ENCODE data around the gene RAX2.
"Not testable (repeated sequence)": the region's sequence is repeated elsewhere in the genome, so short reads cannot be mapped to it uniquely, and the experiment has no call there.

RAX2 gene

DNA sequence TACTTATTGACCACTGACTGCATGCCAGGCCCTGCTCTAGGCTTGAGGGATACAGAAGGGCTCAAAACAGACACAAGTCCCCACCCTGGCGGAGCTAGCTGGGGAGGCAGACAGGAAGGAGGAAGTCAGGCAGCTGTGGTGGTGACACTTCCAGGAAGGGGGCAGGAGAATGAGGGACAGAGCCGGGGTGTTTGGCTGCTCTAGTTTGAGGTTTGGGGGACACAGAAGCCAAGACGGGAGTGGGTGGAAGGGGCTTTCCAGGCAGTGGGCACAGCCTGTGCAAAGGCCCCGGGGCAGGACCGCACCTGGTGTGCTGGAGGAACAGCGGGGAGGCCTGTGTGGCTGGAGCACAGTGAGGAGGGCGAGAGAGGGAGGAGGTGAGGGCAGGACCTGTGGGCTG, 5.5 kb downstream of the RAX2 start:
- TF ChIP-seq, protein P1, sequence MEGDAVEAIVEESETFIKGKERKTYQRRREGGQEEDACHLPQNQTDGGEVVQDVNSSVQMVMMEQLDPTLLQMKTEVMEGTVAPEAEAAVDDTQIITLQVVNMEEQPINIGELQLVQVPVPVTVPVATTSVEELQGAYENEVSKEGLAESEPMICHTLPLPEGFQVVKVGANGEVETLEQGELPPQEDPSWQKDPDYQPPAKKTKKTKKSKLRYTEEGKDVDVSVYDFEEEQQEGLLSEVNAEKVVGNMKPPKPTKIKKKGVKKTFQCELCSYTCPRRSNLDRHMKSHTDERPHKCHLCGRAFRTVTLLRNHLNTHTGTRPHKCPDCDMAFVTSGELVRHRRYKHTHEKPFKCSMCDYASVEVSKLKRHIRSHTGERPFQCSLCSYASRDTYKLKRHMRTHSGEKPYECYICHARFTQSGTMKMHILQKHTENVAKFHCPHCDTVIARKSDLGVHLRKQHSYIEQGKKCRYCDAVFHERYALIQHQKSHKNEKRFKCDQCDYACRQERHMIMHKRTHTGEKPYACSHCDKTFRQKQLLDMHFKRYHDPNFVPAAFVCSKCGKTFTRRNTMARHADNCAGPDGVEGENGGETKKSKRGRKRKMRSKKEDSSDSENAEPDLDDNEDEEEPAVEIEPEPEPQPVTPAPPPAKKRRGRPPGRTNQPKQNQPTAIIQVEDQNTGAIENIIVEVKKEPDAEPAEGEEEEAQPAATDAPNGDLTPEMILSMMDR (IDR thresholded peaks at IDR 0.05; ENCODE audit: insufficient read depth, missing control alignments) = no peak
- FAIRE-seq (no peak), DNase-seq (ENCODE audit: insufficient read length, low spot score) (no peak)

- FAIRE-seq; DNase-seq (ENCODE audit: insufficient read length, low spot score): not testable (repeated sequence)
Observed at GRCh38 chr19:3765757-3766156, 6.3 kb downstream of the RAX2 start.

GRCh38 chr19:3765121-3765520, 6.9 kb downstream of the RAX2 start:
- DNase-seq (ENCODE audit: insufficient read length, low spot score) = no peak

GRCh38 chr19:3762501-3763459, 9.2 kb downstream of the RAX2 start, which contains the start of gene MRPL54:
TSS of gene MRPL54 (plus strand) at chr19:3762682. CDS start at chr19:3762701, 19 bp downstream.
- peak; percentile 32 for FAIRE-seq
- TF ChIP-seq, protein P1 (IDR thresholded peaks at IDR 0.05; ENCODE audit: insufficient read depth, missing control alignments) = no peak
- peak; percentile 77 for DNase-seq (ENCODE audit: insufficient read length, low spot score)

More at GRCh38 chr19:3765121-3765520, 6.9 kb downstream of the RAX2 start:
- TF ChIP-seq, protein P1 (IDR thresholded peaks at IDR 0.05; ENCODE audit: insufficient read depth, missing control alignments) = no peak
- no peak for FAIRE-seq

- TF ChIP-seq, protein P1 (IDR thresholded peaks at IDR 0.05; ENCODE audit: insufficient read depth, missing control alignments) = no peak
- no peak for DNase-seq (ENCODE audit: insufficient read length, low spot score)
- no peak for FAIRE-seq
Observed at GRCh38 chr19:3762130-3762473, 9.9 kb downstream of the RAX2 start.

GRCh38 chr19:3761382-3762129, 10.5 kb downstream of the RAX2 start, which contains the start of gene APBA3:
TSS of gene APBA3 (minus strand) at chr19:3761692. CDS start at chr19:3760264, 1,428 bp downstream.
- TF ChIP-seq, protein P1 (IDR thresholded peaks at IDR 0.05; ENCODE audit: insufficient read depth, missing control alignments) = peak; percentile 73
- FAIRE-seq (no peak), DNase-seq (ENCODE audit: insufficient read length, low spot score) (peak; percentile 90)

GRCh38 chr19:3760871-3761361, 11.1 kb downstream of the RAX2 start:
- FAIRE-seq (no peak), DNase-seq (ENCODE audit: insufficient read length, low spot score) (no peak)
- TF ChIP-seq, protein P1 (IDR thresholded peaks at IDR 0.05; ENCODE audit: insufficient read depth, missing control alignments) = no peak

All from D721Med (cell line).